Lower leg skin (tissue), 4 donors: ENCODE measurements around the gene TSEN15. TPM values are rescaled to one million over a fixed set of nuclear protein-coding genes. Genes with fewer than 3 reads are reported as not detected.

Experiments
- DNase-seq, 2 donors: peaks; one replicate each; pipeline ENCODE4 v3.0.0-alpha.2; 2019; ENCODE audit warnings: low spot score in 2 of 2
- H3K4me3 ChIP-seq: fragments of 200-600 bp; sonication (generic); 2 replicates; pipeline ENCODE4 v1.5.1; 2017; ENCODE audit warnings: mild to moderate bottlenecking, low read depth; ENCODE audit not compliant: poor library complexity, severe bottlenecking
- POLR2A ChIP-seq, 2 donors: fragments of 450-650 bp; IDR thresholded peaks; one replicate each; pipeline ENCODE4 v1.6.1; 2016 to 2017; ENCODE audit warnings: antibody characterized with exemption in 2 of 2, mild to moderate bottlenecking in 1 of 2, moderate library complexity in 1 of 2
- WGBS, 2 donors: methylation state at CpG; one replicate each; pipeline ENCODE4 v1.1.5; 2018; 5-methylcytosine and 5-hydroxymethylcytosine counted together
- intact Hi-C: fragments of 100-400 bp; cut with DNase I; formaldehyde crosslinking; loops from one replicate; pipeline ENCODE4 v1.15.0; 2023; ENCODE audit warnings: low total_unique reads
- total RNA-seq, 4 donors: library from RNA; depleted of rRNA; stranded (reverse); fragments of >200 nt; gene quantifications; one replicate each; pipeline ENCODE4 v1.1.0, GENCODE V29; 2016
- TF ChIP-seq, protein P1 (sequence below), 3 donors: fragments of 450-650 bp; IDR thresholded peaks; one replicate each; pipeline ENCODE4 v1.5.1; 2016; ENCODE audit warnings: antibody characterized with exemption in 3 of 3, mild to moderate bottlenecking in 3 of 3, moderate library complexity in 2 of 3

TSEN15 gene
- total RNA-seq, 4 donors from 2014 or later = 6.8 to 35.9 (median 12.8) TPM

DNA sequence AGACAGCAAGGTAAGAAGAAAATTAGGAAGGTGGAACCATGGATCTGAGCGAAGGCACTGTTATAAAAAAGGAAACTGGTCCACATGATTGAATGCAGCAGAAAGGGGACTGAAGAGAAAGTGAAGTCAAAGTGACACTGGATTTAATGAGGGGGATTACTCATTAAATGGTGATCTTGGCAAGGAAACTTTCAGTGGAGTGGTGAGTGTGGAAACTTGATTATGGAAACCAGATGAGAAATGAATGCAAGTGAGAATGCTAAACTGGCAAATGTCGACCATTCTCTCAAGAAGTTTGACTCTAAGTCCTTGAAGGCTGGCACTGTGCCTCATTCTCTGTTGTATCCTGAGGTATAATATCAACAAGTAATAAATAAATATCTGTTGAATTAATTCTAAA lies 37.3 kb upstream of the TSEN15 start:
- H3K4me3 ChIP-seq = no peak overlapping the region
- intact Hi-C loops = no loop called here
- 68 to 77% methylated on average over 2 of the region's 2 CpGs for WGBS, 2 donors
- no peak for DNase-seq
- TF ChIP-seq, protein P1, sequence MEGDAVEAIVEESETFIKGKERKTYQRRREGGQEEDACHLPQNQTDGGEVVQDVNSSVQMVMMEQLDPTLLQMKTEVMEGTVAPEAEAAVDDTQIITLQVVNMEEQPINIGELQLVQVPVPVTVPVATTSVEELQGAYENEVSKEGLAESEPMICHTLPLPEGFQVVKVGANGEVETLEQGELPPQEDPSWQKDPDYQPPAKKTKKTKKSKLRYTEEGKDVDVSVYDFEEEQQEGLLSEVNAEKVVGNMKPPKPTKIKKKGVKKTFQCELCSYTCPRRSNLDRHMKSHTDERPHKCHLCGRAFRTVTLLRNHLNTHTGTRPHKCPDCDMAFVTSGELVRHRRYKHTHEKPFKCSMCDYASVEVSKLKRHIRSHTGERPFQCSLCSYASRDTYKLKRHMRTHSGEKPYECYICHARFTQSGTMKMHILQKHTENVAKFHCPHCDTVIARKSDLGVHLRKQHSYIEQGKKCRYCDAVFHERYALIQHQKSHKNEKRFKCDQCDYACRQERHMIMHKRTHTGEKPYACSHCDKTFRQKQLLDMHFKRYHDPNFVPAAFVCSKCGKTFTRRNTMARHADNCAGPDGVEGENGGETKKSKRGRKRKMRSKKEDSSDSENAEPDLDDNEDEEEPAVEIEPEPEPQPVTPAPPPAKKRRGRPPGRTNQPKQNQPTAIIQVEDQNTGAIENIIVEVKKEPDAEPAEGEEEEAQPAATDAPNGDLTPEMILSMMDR (IDR thresholded peaks at IDR 0.05) = no peak
- TF ChIP-seq POLR2A (IDR thresholded peaks at IDR 0.05) = no peak

DNA sequence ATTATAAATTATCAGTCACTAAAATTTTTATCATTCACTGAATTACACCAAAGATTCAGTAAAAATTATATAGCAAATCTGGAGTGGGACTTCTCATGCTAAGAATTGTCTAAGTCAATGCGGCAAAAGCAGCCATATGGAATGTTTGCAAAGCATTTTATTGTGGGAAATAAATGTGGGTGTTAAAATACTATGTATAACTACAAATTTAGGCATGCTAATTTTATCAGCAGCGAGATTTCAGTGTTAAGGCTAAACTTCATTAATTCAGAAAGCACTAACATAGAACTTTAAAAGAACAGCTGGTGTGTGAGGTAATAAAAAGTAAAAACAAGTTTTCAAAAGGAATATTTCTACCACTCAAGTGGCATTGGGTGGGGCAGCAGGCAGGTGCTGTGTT lies 35.4 kb upstream of the TSEN15 start:
- no peak for DNase-seq
- intact Hi-C loops = no loop called here
- H3K4me3 ChIP-seq = no peak overlapping the region
- no peak for TF ChIP-seq POLR2A (IDR thresholded peaks at IDR 0.05)
- TF ChIP-seq, protein P1 (IDR thresholded peaks at IDR 0.05) = no peak
- 90 to 93% methylated on average over 2 of the region's 2 CpGs for WGBS, 2 donors

DNA sequence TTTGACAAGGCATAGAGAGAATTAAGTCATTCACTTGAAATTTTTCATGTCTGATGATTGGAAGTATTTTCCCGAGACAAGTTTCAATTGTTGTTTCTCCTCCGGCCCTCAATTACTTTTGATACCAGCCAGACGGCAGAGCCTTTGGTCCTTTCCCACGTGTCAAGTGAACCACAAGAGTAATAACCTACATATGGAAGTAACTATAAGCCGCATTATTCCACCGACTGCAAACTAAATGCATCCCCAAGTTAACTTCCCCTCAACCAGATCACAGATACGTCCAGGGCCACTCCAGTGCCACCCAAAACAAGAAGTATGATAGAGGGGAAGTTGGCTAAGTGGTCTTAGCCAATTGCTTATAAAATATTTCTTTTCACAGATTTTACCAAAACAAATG lies 34.2 kb upstream of the TSEN15 start:
- H3K4me3 ChIP-seq = no peak overlapping the region
- 86 to 90% methylated on average over 7 of the region's 7 CpGs for WGBS, 2 donors
- TF ChIP-seq, protein P1 (IDR thresholded peaks at IDR 0.05) = no peak
- TF ChIP-seq POLR2A (IDR thresholded peaks at IDR 0.05) = no peak
- no peak for DNase-seq
- intact Hi-C loops = no loop called here

DNA sequence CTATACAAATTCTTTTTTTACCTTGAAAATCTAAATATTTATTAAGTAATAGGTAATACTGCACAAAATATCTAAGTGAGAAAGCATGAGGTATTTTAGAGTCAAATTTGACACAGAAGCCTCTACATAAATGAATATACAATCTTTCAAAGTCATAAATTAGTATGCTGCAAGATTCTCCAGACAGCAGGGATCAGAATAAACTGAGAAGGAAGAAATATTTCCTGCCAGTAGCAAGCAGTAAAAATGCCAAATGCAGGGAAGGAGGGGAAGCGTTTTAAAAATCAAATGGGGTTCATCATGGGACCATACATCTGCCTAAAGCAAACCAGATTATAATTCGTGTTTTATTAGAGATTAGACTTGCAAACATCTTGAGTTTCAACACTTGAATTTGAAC lies 32.9 kb upstream of the TSEN15 start:
- DNase-seq = no peak
- no peak for TF ChIP-seq POLR2A (IDR thresholded peaks at IDR 0.05)
- TF ChIP-seq, protein P1 (IDR thresholded peaks at IDR 0.05) = no peak
- H3K4me3 ChIP-seq = no peak overlapping the region
- WGBS, 2 donors = 28 to 45% methylated on average over 2 of the region's 2 CpGs
- intact Hi-C loops = no loop called here

DNA sequence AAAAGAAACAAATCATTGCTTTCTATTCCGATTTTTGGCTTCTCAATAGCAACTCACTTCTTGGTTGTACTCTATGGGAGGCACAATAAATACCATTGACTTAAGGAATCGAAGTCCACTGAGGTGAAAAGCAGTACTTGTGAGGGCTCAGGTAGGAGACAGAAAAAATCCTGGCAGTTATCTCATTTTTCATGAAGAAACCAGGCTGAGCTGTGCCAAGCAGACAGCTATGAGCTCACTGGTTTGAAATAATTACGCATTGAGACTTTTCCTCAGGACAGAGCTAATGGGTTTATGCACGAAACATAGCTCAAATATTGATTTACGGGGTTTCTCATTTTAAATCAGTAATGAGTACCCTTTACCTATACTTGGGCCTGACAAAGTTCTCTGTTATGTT lies 32.5 kb upstream of the TSEN15 start:
- TF ChIP-seq POLR2A (IDR thresholded peaks at IDR 0.05) = no peak
- TF ChIP-seq, protein P1 (IDR thresholded peaks at IDR 0.05) = no peak
- 64 to 73% methylated on average over 5 of the region's 5 CpGs for WGBS, 2 donors
- intact Hi-C loops = no loop called here
- no peak overlapping the region for H3K4me3 ChIP-seq
- DNase-seq = no peak

DNA sequence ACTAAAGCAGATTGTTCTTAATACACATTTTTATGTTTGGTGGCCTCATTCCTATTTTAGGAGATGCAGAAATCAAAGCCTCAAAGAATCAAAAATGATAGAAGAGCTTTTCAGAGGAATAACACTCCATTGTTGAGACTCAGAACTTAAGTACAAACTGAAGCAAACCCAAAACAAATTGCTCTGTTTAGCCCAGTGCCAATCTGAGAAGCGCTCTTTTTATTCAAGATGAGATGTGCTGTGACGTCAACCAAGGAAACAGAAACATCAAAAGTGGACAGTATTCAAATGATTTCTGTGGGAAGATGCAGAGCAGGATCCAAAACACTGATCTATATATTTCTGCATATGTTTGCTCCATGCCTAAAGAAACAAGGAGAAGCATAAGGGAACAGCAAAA lies 32.0 kb upstream of the TSEN15 start:
- TF ChIP-seq, protein P1 (IDR thresholded peaks at IDR 0.05) = no peak
- TF ChIP-seq POLR2A (IDR thresholded peaks at IDR 0.05) = no peak
- no peak overlapping the region for H3K4me3 ChIP-seq
- WGBS, 2 donors = 90 to 93% methylated on average over 2 of the region's 2 CpGs
- intact Hi-C loops = no loop called here
- DNase-seq = no peak
